GM10266 (cell line): ENCODE data around the gene PHLDB1.
"Not testable (repeated sequence)": the region's sequence is repeated elsewhere in the genome, so short reads cannot be mapped to it uniquely, and the experiment has no call there.

Experiments used
- DNase-seq: peaks from one replicate; pipeline ENCODE4 v3.0.0; 2012; ENCODE audit errors: extremely low spot score
- CTCF ChIP-seq: IDR thresholded peaks from 2 replicates; pipeline ENCODE4 v1.5.1; 2012; ENCODE audit warnings: mild to moderate bottlenecking, low read depth; ENCODE audit not compliant: control insufficient read depth, insufficient read depth; ENCODE audit errors: missing control alignments

Gene PHLDB1

DNA sequence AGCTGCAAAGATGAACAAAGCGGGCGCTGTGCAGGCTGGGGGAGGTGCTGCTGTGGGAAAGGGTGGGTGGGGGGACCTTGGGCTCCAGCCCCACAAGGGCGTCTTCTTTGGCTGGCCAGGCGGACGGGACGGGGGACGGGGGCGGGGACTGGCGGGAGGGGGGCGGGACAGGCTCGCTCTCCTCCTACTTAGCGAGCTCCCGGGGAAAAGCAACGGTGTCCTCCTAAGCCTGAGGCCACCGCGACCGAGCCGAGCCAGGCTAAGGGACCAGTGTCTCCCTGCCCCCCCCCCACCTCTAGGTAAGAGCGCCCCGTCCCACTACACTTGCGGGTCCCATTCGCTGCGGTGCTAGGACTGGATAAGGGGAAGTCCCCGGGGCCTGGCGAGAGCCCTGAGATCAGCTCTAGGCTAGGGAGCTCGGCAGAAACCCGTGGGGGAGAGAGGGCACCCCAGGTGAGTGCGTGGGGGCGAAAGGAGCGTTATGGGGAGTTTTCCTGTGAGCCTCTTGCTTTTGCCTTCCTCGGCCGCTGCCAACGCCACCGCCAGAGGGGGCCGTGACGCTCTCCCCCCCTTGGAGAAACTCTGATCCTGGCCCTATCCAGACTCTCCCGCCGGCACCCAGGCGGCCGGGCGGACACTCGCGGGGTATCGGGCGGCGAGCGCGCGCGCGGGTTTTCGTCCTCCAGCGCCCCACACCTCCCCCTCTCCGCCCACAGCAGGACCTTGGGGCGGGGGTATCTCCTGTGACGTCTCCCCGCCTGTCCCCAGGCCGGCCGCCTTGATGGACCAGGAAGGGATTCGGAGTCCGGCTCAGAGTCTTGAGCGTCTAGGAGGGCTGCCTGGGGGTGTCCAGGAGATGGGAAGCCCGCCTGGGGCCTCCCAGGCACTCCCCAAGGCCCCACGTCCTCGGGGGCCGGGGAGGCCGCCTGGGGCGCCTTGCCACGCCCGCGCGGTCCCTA is at the start of gene PHLDB1:
Gene PHLDB1 (plus strand): TSS at position 215 of the 959 bp plus-strand sequence. CDS start 6,222 bp downstream, outside the sequence.
- peak; percentile 47 for TF ChIP-seq CTCF
- DNase-seq: peak; percentile 56

- no peak for DNase-seq
- no peak for TF ChIP-seq CTCF
Measured at GRCh38 chr11:118560806-118561205, 46.6 kb upstream of the PHLDB1 start.

GRCh38 chr11:118565051-118565450 is 42.4 kb upstream of the PHLDB1 start:
- no peak for DNase-seq
- TF ChIP-seq CTCF: no peak

DNA sequence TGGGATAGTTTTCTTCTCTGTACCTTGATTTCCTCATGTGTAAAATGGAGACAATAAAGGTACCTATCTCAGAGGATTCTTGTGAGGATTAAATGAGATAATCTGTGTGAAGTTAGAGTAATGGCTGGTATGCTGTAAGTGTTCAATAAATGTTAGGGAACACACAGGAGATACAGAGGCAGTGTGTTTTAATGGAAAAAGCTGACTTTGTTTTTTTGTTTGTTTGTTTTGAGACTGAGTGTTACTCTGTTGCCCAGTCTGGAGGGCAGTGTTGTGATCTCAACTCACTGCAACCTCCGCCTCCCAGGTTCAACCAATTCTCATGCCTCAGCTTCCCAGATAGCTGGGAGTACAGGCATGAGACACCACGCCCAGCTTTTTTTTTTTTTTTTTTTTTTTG is 37.7 kb upstream of the PHLDB1 start:
- TF ChIP-seq CTCF: no peak
- DNase-seq: no peak

GRCh38 chr11:118570787-118571186 is 36.6 kb upstream of the PHLDB1 start:
- DNase-seq: no peak
- no peak for TF ChIP-seq CTCF

- not testable (repeated sequence) for DNase-seq
Measured at GRCh38 chr11:118571701-118572060, 35.7 kb upstream of the PHLDB1 start.

DNA sequence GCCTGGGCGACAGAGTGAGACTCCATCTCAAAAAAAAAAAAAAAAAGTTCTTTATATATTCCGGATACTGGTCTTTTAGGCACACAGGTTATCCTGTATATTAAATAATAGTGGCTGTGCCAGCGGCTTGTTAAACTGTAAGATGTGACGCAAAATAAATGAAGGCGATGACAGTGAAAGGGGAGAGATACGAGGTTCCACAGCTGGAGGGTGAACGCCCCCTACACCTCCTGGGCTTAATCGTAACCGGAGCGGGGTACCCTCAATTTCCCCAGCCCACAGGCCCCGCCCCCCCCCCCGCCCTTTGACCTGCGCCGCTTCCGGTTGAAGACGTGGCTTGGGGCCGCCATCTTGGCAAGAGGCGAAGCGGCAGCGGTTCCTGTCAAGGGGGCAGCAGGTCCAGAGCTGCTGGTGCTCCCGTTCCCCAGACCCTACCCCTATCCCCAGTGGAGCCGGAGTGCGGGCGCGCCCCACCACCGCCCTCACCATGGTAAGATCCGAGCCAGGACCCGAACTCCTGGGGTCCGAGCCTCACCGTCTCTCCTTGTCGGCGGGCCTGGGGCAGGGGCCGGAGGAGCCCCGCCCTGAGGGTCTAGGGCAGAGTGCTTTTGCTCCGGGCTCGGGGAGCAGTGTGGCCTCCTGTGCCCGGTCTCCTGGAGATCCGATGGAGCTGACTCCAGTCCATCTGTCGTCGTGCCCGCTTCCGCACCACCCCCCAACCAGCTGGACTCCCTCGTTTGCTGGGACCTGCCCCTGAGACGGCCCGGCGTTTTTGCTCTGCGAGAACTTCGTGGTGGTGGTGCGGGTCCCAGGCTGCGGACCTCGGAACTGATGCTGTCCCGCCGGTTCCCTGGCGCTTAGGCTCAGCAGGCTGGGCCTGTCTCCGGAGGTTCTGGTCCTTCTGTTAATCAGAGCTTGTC is 35.1 kb upstream of the PHLDB1 start, which contains the start of gene ARCN1:
Gene ARCN1 (plus strand): TSS at position 349 of the 920 bp plus-strand sequence. CDS start 139 bp downstream, at position 488.
- no peak for TF ChIP-seq CTCF
- DNase-seq: peak; percentile 84
